Lower lobe of right lung (tissue), 2 donors: ENCODE measurements around the gene RPRML. TPM values are rescaled to one million over a fixed set of nuclear protein-coding genes. Genes with fewer than 3 reads are reported as not detected.

Source experiments
- ATAC-seq, 2 donors: fragments of 200-7000 bp; cut with Tn5 transposase; one replicate each; pipeline ENCODE4 v1.9.1; 2020 to 2022; ENCODE audit warnings: mild to moderate bottlenecking in 2 of 2, moderate library complexity in 2 of 2
- DNase-seq: peaks from one replicate; pipeline ENCODE4 v3.0.0-alpha.2; 2020
- H3K27ac ChIP-seq: fragments of 200-600 bp; one replicate; pipeline ENCODE4 v1.8.0; 2022
- H3K27me3 ChIP-seq: fragments of 200-600 bp; one replicate; pipeline ENCODE4 v1.8.0; 2022; ENCODE audit warnings: low read depth
- H3K36me3 ChIP-seq: fragments of 200-600 bp; one replicate; pipeline ENCODE4 v1.8.0; 2022; ENCODE audit warnings: mild to moderate bottlenecking
- H3K4me1 ChIP-seq: fragments of 200-600 bp; one replicate; pipeline ENCODE4 v1.8.0; 2022
- H3K4me3 ChIP-seq: fragments of 200-600 bp; one replicate; pipeline ENCODE4 v1.8.0; 2022; ENCODE audit warnings: mild to moderate bottlenecking
- H3K9me3 ChIP-seq: fragments of 200-600 bp; one replicate; pipeline ENCODE4 v1.8.0; 2022
- intact Hi-C: fragments of 100-400 bp; cut with DNase I; formaldehyde crosslinking; loops from one replicate; pipeline ENCODE4 v1.11.0; 2022
- total RNA-seq: library from RNA; stranded (reverse); fragmentation: NEBNext Ultra II Directional; extraction: Animal tissue kit (Norgen Biotek cat#: 25700); gene quantifications from one replicate; pipeline ENCODE4 v1.2.1, GENCODE V29; 2021
- TF ChIP-seq, protein P1 (sequence below): fragments of 200-600 bp; IDR thresholded peaks from one replicate; pipeline ENCODE4 v1.8.0; 2022; ENCODE audit warnings: antibody characterized with exemption, mild to moderate bottlenecking
- donor health status: DM: no; HTN: yes; CAD: no; lungs with severe emphysema.

RPRML gene
- total RNA-seq, 1 donor from 2014 or later = not detected

DNA sequence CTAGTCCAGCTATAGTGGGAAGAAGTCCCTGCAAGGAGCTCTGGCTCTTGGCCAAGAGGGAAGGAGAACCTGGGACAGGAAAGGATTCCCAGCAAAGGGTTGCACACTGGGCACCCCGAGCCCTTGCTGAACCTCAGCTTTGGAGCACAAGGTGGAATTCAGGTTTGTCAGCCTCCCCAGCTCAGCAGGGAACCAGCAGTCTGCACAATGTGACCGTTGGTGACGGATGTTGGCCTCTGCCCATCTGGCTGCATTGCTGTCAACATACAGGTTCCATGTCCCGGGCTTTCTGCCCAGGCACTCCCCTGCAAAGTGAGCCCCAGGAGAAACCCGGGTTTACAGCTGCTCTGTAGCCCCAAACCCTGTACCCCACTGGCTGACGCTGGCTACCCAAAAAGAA, 6.7 kb downstream of the RPRML start:
- Histone ChIP-seq H3K27ac (no peak overlapping the region), H3K9me3 (no peaks in the 10 kb centered on the region), H3K27me3 (peaks cover 12% of the 10 kb centered on the region), H3K36me3 (no peaks in the 10 kb centered on the region), H3K4me1 (no peaks in the 10 kb centered on the region), H3K4me3 (no peak overlapping the region)
- intact Hi-C loops = no loop called here
- TF ChIP-seq, protein P1, sequence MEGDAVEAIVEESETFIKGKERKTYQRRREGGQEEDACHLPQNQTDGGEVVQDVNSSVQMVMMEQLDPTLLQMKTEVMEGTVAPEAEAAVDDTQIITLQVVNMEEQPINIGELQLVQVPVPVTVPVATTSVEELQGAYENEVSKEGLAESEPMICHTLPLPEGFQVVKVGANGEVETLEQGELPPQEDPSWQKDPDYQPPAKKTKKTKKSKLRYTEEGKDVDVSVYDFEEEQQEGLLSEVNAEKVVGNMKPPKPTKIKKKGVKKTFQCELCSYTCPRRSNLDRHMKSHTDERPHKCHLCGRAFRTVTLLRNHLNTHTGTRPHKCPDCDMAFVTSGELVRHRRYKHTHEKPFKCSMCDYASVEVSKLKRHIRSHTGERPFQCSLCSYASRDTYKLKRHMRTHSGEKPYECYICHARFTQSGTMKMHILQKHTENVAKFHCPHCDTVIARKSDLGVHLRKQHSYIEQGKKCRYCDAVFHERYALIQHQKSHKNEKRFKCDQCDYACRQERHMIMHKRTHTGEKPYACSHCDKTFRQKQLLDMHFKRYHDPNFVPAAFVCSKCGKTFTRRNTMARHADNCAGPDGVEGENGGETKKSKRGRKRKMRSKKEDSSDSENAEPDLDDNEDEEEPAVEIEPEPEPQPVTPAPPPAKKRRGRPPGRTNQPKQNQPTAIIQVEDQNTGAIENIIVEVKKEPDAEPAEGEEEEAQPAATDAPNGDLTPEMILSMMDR = no peak
- ATAC-seq = no peak
- DNase-seq = no peak

DNA sequence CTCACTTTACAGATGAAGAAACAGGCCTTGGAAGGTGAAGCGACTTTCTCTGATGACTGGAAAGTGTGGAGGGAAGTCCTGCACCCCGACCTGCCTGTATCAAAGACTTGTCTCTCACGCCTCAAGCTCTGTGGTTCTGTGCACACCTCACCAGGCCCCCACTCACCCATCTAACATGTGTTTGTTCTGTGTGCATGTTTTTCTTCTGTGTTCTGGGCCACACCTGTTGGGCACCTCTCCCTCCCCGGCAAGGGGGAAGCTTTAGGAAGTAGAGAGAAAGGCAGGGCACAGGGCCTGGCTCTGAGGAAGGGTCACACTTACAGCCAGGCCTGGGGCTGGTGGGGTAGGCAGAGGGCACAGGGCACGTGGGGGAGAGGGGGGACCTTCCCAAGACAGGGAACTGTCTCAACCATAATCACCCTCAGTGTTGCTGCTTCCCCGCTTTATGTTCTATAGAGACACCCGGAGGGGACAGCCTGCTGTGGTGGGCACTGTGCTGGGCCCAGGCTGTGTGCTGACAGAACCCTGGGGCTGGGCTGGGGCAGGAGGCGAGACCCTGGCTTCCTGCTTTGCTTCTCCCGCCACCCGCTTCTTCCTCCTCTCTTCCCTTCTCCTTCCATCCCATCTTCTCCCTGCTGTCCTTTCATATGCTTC, 7.3 kb downstream of the RPRML start:
- ATAC-seq = no peak
- H3K27me3 ChIP-seq = peaks cover 6% of the 10 kb centered on the region
- no peak for DNase-seq
- H3K36me3 ChIP-seq = no peaks in the 10 kb centered on the region
- TF ChIP-seq, protein P1 = no peak
- intact Hi-C loops = no loop called here
- no peak overlapping the region for H3K27ac ChIP-seq
- no peak overlapping the region for H3K4me3 ChIP-seq
- no peaks in the 10 kb centered on the region for H3K4me1 ChIP-seq
- H3K9me3 ChIP-seq = no peaks in the 10 kb centered on the region

DNA sequence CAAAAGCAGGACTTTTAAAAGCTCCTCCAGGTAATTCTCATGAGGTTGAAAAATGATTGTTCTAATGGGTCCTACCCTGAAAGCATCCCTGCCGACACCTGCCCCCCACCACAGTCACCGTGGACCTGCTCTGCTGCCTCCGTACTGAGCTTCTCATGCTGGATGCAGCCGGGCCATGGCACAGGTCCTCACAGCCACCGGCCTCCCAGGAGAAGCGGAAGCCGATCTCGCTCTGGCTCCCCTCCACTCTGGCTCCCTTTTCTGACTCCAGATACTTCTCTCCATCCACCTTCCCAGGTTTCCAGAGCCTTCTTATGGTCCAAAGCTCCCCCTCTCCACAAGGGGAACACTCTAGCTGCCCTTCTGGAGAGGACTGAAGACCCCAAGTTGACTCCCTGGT, 10.2 kb downstream of the RPRML start:
- no peak overlapping the region for H3K27ac ChIP-seq
- H3K27me3 ChIP-seq = no peaks in the 10 kb centered on the region
- DNase-seq (no peak), ATAC-seq (no peak)
- no peaks in the 10 kb centered on the region for H3K36me3 ChIP-seq
- H3K4me1 ChIP-seq = no peaks in the 10 kb centered on the region
- no peak overlapping the region for H3K4me3 ChIP-seq
- H3K9me3 ChIP-seq = no peaks in the 10 kb centered on the region
- intact Hi-C loops = no loop called here
- TF ChIP-seq, protein P1 = no peak

GRCh38 chr17:46968224-46968834, 10.7 kb downstream of the RPRML start:
- no peak overlapping the region for H3K27ac ChIP-seq
- TF ChIP-seq, protein P1 = no peak

GRCh38 chr17:46964315-46965265, 14.5 kb downstream of the RPRML start:
- H3K27ac ChIP-seq = no peak overlapping the region
- intact Hi-C loops = no loop called here
- ATAC-seq = no peak
- no peaks in the 10 kb centered on the region for H3K4me1 ChIP-seq
- H3K4me3 ChIP-seq = no peak overlapping the region
- H3K27me3 ChIP-seq = no peaks in the 10 kb centered on the region
- H3K36me3 ChIP-seq = no peaks in the 10 kb centered on the region
- no peaks in the 10 kb centered on the region for H3K9me3 ChIP-seq
- TF ChIP-seq, protein P1 = no peak
- no peak for DNase-seq

More at GRCh38 chr17:46968224-46968834, 10.7 kb downstream of the RPRML start:
- ATAC-seq (no peak), DNase-seq (no peak)
- Histone ChIP-seq H3K27me3 (no peaks in the 10 kb centered on the region), H3K36me3 (no peaks in the 10 kb centered on the region), H3K9me3 (no peaks in the 10 kb centered on the region), H3K4me3 (no peak overlapping the region), H3K4me1 (no peaks in the 10 kb centered on the region)
- intact Hi-C loops = no loop called here
